Activated CD8-positive, alpha-beta memory T cell treated with anti-CD3 and anti-CD28 coated beads for 1 hour (primary cell): ENCODE results near the gene HTRA1.
A peak's percentile ranks its signal among the peaks of the same experiment; 100 is the strongest.

ENCODE experiments used
- DNase-seq, 2 donors: peaks; one replicate each; pipeline ENCODE4 v3.0.0-alpha.2; 2020; ENCODE audit warnings: low read depth in 1 of 2; ENCODE audit errors: extremely low read depth in 1 of 2

HTRA1 gene

GRCh38 chr10:122549636-122550035, 88.3 kb downstream of the HTRA1 start:
- DNase-seq: no peak

GRCh38 chr10:122550427-122550826, 89.1 kb downstream of the HTRA1 start:
- no peak for DNase-seq

GRCh38 chr10:122550983-122551382, 89.6 kb downstream of the HTRA1 start:
- DNase-seq: no peak

GRCh38 chr10:122551450-122551849, 90.1 kb downstream of the HTRA1 start:
- peak in 1 of 2 donors; percentile 14 for DNase-seq

- DNase-seq: no peak
Measured at GRCh38 chr10:122553341-122553740, 92.0 kb downstream of the HTRA1 start.

- DNase-seq: no peak
Measured at GRCh38 chr10:122554131-122555036, 93.0 kb downstream of the HTRA1 start.

- DNase-seq: no peak
Measured at GRCh38 chr10:122555442-122555841, 94.1 kb downstream of the HTRA1 start.

- DNase-seq: no peak
Measured at GRCh38 chr10:122557516-122557915, 96.2 kb downstream of the HTRA1 start.

GRCh38 chr10:122558452-122558851, 97.1 kb downstream of the HTRA1 start:
- DNase-seq: no peak

GRCh38 chr10:122559228-122559627, 97.9 kb downstream of the HTRA1 start:
- no peak for DNase-seq

- no peak for DNase-seq
Measured at GRCh38 chr10:122560279-122560804, 99.0 kb downstream of the HTRA1 start, which contains the start of gene DMBT1. TSS of gene DMBT1 (plus strand) at chr10:122560754. CDS start at chr10:122560771, 17 bp downstream.

GRCh38 chr10:122561212-122561611, 99.9 kb downstream of the HTRA1 start:
- DNase-seq: no peak

- DNase-seq: no peak
Measured at GRCh38 chr10:122561792-122562191, 100.4 kb downstream of the HTRA1 start.
